Activated T-helper 2 cell treated with anti-CD3 and anti-CD28 coated beads, Interferon-gamma antibody, Interleukin-2, Interleukin-4, amounts not matched to agents 10 μg/mL and 5 μg/mL and 100 μg/mL, durations not matched to agents 14 hours and 24 hours and 36 hours (primary cell): ENCODE results near the gene SOBP. TPM values are rescaled to one million over a fixed set of nuclear protein-coding genes. Genes with fewer than 3 reads are reported as not detected.

Source experiments
- DNase-seq: peaks from one replicate; pipeline ENCODE4 v3.0.0; 2021; ENCODE audit warnings: low spot score
- H3K27ac Mint-ChIP-seq: one replicate; pipeline ENCODE4 v1.8.0; 2021; ENCODE audit warnings: mixed read lengths
- H3K27me3 Mint-ChIP-seq: one replicate; pipeline ENCODE4 v1.8.0; 2021; ENCODE audit warnings: low read depth, mixed read lengths
- H3K36me3 Mint-ChIP-seq: one replicate; pipeline ENCODE4 v1.8.0; 2021; ENCODE audit warnings: low read depth, mixed read lengths
- H3K4me1 Mint-ChIP-seq: one replicate; pipeline ENCODE4 v1.8.0; 2021; ENCODE audit warnings: low read depth, mixed read lengths
- H3K4me3 Mint-ChIP-seq: one replicate; pipeline ENCODE4 v1.8.0; 2021; ENCODE audit warnings: low read depth, mild to moderate bottlenecking, moderate library complexity, mixed read lengths
- H3K9me3 Mint-ChIP-seq: one replicate; pipeline ENCODE4 v1.8.0; 2021; ENCODE audit warnings: mixed read lengths
- intact Hi-C: fragments of 100-400 bp; cut with micrococcal nuclease; formaldehyde crosslinking; loops from one replicate; pipeline ENCODE4 v1.15.1; 2023
- total RNA-seq: library from RNA; stranded (reverse); gene quantifications from 2 replicates; pipeline ENCODE4 v1.2.3, GENCODE V29; 2022

SOBP gene
- total RNA-seq, 1 donor from 2014 or later, result 0.18 TPM

DNA sequence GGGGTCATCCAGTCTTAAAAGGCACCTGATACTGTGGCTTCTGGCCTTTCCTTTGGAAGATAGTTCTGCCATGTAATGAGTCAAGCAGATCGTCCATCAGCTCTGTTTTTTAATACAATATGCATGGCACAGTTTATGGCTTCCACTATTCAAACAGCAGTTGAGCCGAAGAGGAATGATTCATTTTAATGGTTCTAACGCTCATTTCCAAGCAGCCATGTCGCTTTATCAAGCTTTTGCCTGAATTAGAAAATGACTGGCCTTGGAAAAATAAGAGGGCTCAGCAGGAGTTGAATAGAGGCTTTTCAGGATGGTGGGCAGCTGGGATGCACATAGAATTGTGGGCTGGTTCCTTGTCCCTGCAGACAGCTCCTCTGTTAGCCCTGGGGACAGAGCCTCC, 138.1 kb downstream of the SOBP start:
- Mint-ChIP-seq H3K4me3 (no peak overlapping the region), H3K4me1 (no peaks in the 10 kb centered on the region), H3K27ac (no peak overlapping the region), H3K9me3 (no peaks in the 10 kb centered on the region), H3K27me3 (peaks cover 48% of the 10 kb centered on the region), H3K36me3 (no peaks in the 10 kb centered on the region)
- DNase-seq, result no peak
- intact Hi-C loops, result no loop called here

GRCh38 chr6:107628878-107629277, 139.0 kb downstream of the SOBP start:
- intact Hi-C loops, result no loop called here
- H3K4me1 Mint-ChIP-seq, result peaks cover 3% of the 10 kb centered on the region
- peaks cover 54% of the 10 kb centered on the region for H3K27me3 Mint-ChIP-seq
- no peaks in the 10 kb centered on the region for H3K9me3 Mint-ChIP-seq
- no peak for DNase-seq
- H3K4me3 Mint-ChIP-seq, result no peak overlapping the region
- no peak overlapping the region for H3K27ac Mint-ChIP-seq
- no peaks in the 10 kb centered on the region for H3K36me3 Mint-ChIP-seq

DNA sequence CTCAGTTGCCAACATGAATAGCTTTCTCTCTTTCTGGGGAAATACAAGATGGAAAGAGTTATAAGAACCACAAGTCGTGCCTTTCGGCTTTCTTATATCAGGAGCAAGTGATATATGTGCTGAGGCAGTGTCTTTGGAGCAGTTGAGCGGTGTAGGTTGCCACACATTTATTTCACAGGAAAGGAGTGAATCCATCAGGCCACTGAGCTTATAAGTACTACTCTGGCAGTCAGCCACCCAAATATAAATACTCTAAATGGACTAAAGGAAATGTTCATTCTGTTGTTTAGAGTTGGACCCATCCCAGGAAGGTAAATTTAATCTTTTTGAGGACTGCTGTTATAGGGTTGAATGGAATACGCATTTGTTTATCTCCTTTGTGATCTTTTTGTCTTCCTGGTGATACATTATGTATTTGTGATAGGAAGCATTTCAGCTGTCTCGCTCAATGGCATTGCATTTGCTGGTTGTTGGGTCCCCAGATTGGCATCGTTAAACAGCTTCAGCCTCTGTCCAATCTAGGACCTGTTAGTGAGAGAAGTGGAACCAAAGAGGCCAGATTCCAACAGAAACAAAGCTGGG, 139.7 kb downstream of the SOBP start:
- H3K36me3 Mint-ChIP-seq, result no peaks in the 10 kb centered on the region
- peaks cover 3% of the 10 kb centered on the region for H3K4me1 Mint-ChIP-seq
- no peak for DNase-seq
- H3K4me3 Mint-ChIP-seq, result no peak overlapping the region
- intact Hi-C loops, result loop anchor here (10.0 kb wide), 1 partner anchor 135 kb away; the partner anchor contains the start of gene SOBP
- H3K27ac Mint-ChIP-seq, result no peak overlapping the region
- no peaks in the 10 kb centered on the region for H3K9me3 Mint-ChIP-seq
- H3K27me3 Mint-ChIP-seq, result peaks cover 54% of the 10 kb centered on the region

DNA sequence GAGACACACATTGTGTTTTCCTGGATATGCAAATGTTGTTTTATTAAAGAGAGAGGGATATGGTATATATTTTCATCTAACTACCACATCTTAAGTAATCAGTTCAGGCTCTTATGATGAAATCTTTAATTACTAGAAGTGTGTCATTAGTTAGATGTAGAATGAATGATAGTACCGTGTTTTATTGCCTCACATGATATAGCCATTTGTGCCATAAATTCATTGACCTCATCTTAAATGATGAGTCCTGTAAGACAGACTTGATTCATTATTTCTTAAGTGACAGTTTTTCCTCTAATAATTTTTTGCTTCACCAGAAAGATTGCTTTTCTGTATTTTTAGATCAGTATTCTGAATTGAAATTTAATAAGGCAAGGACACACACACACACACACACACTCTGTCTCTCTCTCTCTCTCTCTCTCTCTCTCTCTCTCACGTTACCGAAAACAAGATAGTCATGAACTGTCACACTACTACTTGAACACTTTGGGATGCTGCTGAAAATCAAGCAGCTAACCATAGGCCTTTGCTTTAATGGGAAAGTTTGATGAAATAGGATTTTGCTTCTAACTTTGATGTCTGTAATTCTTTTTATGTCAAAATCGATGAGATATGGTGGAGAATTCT, 140.5 kb downstream of the SOBP start:
- Mint-ChIP-seq H3K27ac (no peak overlapping the region), H3K4me1 (peaks cover 3% of the 10 kb centered on the region), H3K36me3 (no peaks in the 10 kb centered on the region), H3K9me3 (no peaks in the 10 kb centered on the region), H3K27me3 (peaks cover 58% of the 10 kb centered on the region), H3K4me3 (no peak overlapping the region)
- DNase-seq, result no peak
- intact Hi-C loops, result loop anchor here (10.0 kb wide), 1 partner anchor 136 kb away; the partner anchor contains the start of gene SOBP

DNA sequence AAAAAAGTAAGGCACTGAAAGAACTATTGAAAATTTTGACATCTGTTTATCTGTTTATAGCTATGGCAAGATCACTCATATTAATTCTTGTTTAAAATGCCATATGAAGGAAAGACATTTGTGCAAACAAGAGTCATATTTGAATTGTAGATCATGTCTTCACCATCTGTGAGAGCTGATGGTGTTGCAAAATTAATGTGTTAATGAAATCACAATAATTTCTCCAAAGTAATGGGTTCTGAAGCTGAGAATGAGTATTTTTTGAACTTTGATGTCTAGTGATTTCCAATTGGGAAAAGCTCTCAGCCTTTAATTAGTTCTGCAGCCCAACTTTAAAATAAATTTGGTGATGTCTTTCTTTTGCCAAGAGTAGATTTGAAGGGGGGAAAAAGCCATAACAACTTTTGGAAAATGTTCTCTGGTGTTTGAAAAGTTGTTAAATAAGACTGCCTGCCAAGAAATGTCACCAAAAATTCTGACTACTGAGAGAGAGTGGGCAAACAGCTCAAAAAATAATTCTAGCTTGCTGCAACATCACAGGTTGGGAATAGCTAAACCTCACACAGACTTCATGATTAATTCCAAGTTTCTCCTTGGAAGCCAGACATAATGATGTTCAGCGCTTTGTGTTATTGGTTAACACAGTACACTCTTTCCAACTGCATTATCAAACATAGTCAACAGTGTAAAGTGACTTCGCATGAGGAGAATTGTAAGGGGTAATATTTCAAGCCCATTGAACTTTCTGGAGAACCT, 142.6 kb downstream of the SOBP start:
- Mint-ChIP-seq H3K36me3 (no peaks in the 10 kb centered on the region), H3K4me3 (no peak overlapping the region), H3K27me3 (peaks cover 77% of the 10 kb centered on the region), H3K9me3 (no peaks in the 10 kb centered on the region), H3K27ac (no peak overlapping the region), H3K4me1 (peaks cover 3% of the 10 kb centered on the region)
- intact Hi-C loops, result loop anchor here (10.0 kb wide), 1 partner anchor 138 kb away; the partner anchor contains the start of gene SOBP
- DNase-seq, result no peak

- Mint-ChIP-seq H3K27ac (no peak overlapping the region), H3K9me3 (no peaks in the 10 kb centered on the region), H3K4me3 (peak overlapping the region; percentile 49), H3K36me3 (no peaks in the 10 kb centered on the region), H3K4me1 (peaks cover 3% of the 10 kb centered on the region), H3K27me3 (peaks cover 69% of the 10 kb centered on the region)
- intact Hi-C loops, result loop anchor here (10.0 kb wide), 1 partner anchor 139 kb away; the partner anchor contains the start of gene SOBP
- DNase-seq, result no peak
These were observed 143.9 kb downstream of the SOBP start for GRCh38 chr6:107633680-107634323.

DNA sequence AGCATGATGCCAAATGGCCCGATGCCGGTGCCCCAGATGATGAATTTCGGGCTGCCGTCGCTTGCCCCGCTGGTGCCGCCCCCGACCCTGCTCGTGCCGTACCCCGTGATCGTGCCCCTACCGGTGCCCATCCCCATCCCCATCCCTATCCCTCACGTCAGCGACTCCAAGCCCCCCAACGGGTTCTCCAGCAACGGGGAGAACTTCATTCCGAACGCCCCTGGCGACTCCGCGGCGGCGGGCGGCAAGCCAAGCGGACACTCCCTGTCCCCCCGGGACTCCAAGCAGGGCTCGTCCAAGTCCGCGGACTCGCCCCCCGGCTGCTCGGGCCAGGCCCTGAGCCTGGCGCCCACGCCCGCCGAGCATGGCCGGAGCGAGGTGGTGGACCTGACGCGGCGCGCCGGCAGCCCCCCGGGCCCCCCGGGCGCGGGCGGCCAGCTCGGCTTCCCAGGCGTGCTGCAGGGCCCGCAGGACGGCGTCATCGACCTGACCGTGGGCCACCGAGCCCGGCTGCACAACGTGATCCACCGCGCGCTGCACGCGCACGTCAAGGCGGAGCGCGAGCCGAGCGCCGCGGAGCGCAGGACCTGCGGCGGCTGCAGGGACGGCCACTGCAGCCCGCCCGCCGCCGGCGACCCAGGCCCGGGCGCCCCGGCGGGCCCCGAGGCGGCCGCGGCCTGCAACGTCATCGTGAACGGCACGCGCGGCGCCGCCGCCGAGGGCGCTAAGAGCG, 144.6 kb downstream of the SOBP start:
- peaks cover 69% of the 10 kb centered on the region for H3K27me3 Mint-ChIP-seq
- DNase-seq, result no peak
- H3K36me3 Mint-ChIP-seq, result no peaks in the 10 kb centered on the region
- intact Hi-C loops, result loop anchor here (10.0 kb wide), 1 partner anchor 140 kb away; the partner anchor contains the start of gene SOBP
- H3K9me3 Mint-ChIP-seq, result no peaks in the 10 kb centered on the region
- H3K4me1 Mint-ChIP-seq, result peaks cover 3% of the 10 kb centered on the region
- H3K27ac Mint-ChIP-seq, result no peak overlapping the region
- no peak overlapping the region for H3K4me3 Mint-ChIP-seq

- intact Hi-C loops, result loop anchor here (10.0 kb wide), 1 partner anchor 140 kb away; the partner anchor contains the start of gene SOBP
- Mint-ChIP-seq H3K4me3 (no peak overlapping the region), H3K36me3 (no peaks in the 10 kb centered on the region), H3K4me1 (peaks cover 3% of the 10 kb centered on the region), H3K9me3 (no peaks in the 10 kb centered on the region), H3K27ac (no peak overlapping the region), H3K27me3 (peaks cover 70% of the 10 kb centered on the region)
- DNase-seq, result no peak
These were observed 145.2 kb downstream of the SOBP start for GRCh38 chr6:107635057-107635515.

- Mint-ChIP-seq H3K36me3 (no peaks in the 10 kb centered on the region), H3K27me3 (peaks cover 69% of the 10 kb centered on the region), H3K27ac (no peak overlapping the region), H3K9me3 (no peaks in the 10 kb centered on the region), H3K4me3 (no peak overlapping the region), H3K4me1 (peaks cover 3% of the 10 kb centered on the region)
- DNase-seq, result no peak
- intact Hi-C loops, result loop anchor here (10.0 kb wide), 1 partner anchor 142 kb away; the partner anchor contains the start of gene SOBP
These were observed 146.6 kb downstream of the SOBP start for GRCh38 chr6:107636486-107636885.

DNA sequence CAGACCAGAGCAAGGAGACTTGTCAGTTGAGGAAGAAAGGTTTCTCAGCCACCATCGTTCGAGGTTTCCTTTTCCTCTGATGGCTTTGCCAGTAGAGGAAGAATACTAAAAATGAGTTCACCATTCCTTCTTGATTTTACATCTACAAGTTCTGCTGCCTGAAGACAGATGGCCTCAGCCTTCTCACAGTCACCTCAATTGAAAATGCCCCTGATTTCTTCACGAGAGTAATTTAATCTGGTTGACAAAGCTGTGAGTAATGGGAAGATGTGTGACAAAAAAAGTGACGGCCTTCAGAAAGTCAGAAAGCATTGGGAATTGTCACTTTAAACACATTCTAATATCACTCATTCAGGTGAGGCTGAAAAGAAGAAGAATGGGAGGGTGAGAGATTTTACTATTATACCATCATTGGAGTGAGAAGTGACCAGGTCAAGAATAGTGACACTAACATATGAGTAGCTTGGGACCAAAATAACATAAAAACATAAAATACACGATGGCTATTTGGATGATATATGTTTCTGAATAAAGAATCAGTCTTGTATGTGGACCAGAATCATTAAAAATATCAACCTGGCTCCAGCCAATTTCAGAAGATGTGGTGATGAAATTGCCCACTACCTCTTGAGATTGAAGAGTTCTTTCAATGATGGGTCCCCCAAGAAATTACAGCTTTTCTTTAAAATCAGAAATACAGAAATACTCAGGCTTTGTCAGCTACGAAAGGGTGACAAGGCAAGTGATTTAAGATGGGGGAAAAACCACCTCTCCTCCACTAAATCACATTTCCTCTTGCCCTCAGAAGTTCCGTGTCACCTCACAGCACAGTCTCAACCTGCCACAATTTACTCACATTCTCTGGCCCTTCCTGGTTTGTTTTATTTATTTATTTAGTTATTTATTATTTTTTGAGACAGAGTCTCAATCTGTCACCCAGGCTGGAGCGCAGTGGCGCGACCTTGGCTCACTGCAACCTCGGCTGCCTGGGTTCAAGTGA, 147.7 kb downstream of the SOBP start:
- no peak overlapping the region for H3K4me3 Mint-ChIP-seq
- no peak for DNase-seq
- peaks cover 66% of the 10 kb centered on the region for H3K27me3 Mint-ChIP-seq
- intact Hi-C loops, result loop anchor here (10.0 kb wide), 1 partner anchor 143 kb away; the partner anchor contains the start of gene SOBP
- peaks cover 3% of the 10 kb centered on the region for H3K4me1 Mint-ChIP-seq
- H3K27ac Mint-ChIP-seq, result no peak overlapping the region
- H3K36me3 Mint-ChIP-seq, result no peaks in the 10 kb centered on the region
- H3K9me3 Mint-ChIP-seq, result no peaks in the 10 kb centered on the region

- DNase-seq, result no peak
- H3K4me1 Mint-ChIP-seq, result peaks cover 3% of the 10 kb centered on the region
- no peaks in the 10 kb centered on the region for H3K36me3 Mint-ChIP-seq
- H3K27me3 Mint-ChIP-seq, result peaks cover 60% of the 10 kb centered on the region
- no peaks in the 10 kb centered on the region for H3K9me3 Mint-ChIP-seq
- no peak overlapping the region for H3K27ac Mint-ChIP-seq
- intact Hi-C loops, result loop anchor here (10.0 kb wide), 1 partner anchor 144 kb away; the partner anchor contains the start of gene SOBP
- no peak overlapping the region for H3K4me3 Mint-ChIP-seq
These were observed 148.6 kb downstream of the SOBP start for GRCh38 chr6:107638493-107638892.
